Vagina (tissue), 2 donors: ENCODE data around the gene FAAH2.

Source experiments
- CTCF ChIP-seq, 3 experiments: fragments of 450-650 bp in 2 of 3; fragments of 200-600 bp in 1 of 3; sonication (generic) in 1 of 3; IDR thresholded peaks; one replicate each; pipeline ENCODE4 v1.5.1; 2017 to 2019; ENCODE audit warnings: antibody characterized with exemption in 3 of 3, mild to moderate bottlenecking in 2 of 3, moderate library complexity in 2 of 3
- POLR2A ChIP-seq, 2 donors: fragments of 450-650 bp; IDR thresholded peaks; one replicate each; pipeline ENCODE4 v1.6.1; 2017; ENCODE audit warnings: antibody characterized with exemption in 2 of 2, mild to moderate bottlenecking in 2 of 2, moderate library complexity in 2 of 2
- POLR2AphosphoS5 ChIP-seq, 2 donors: sonication (generic); formaldehyde crosslinking; IDR thresholded peaks; one replicate each; pipeline ENCODE4 v1.9.0; 2017; ENCODE audit warnings: antibody characterized with exemption in 2 of 2, mild to moderate bottlenecking in 2 of 2, low read depth in 1 of 2; ENCODE audit not compliant: insufficient read depth in 1 of 2

GRCh38 chrX:57516491-57516890 is 230.0 kb downstream of the FAAH2 start:
- TF ChIP-seq CTCF (IDR thresholded peaks at IDR 0.05) (no peak), POLR2AphosphoS5 (IDR thresholded peaks at IDR 0.05; ENCODE audit: insufficient read depth in 1 of 2, low read depth in 1 of 2) (no peak), POLR2A (IDR thresholded peaks at IDR 0.05) (no peak)
